Gastrocnemius medialis (tissue), 4 donors: ENCODE results near the gene UCHL3.

Experiments
- POLR2A ChIP-seq, 2 donors: fragments of 450-650 bp; IDR thresholded peaks; one replicate each; pipeline ENCODE4 v1.6.1; 2017; ENCODE audit warnings: antibody characterized with exemption in 2 of 2, mild to moderate bottlenecking in 2 of 2, moderate library complexity in 2 of 2
- TF ChIP-seq, protein P1 (sequence below), 5 experiments: fragments of 450-650 bp in 3 of 5; fragments of 200-600 bp in 2 of 5; sonication (generic) in 2 of 5; IDR thresholded peaks in 4 of 5; conservative IDR thresholded peaks in 1 of 5; 1 replicate in 4 of 5; 2 replicates in 1 of 5; pipeline ENCODE4 v1.5.1; 2016 to 2019; ENCODE audit warnings: antibody characterized with exemption in 5 of 5, mild to moderate bottlenecking in 3 of 5, moderate library complexity in 3 of 5

DNA sequence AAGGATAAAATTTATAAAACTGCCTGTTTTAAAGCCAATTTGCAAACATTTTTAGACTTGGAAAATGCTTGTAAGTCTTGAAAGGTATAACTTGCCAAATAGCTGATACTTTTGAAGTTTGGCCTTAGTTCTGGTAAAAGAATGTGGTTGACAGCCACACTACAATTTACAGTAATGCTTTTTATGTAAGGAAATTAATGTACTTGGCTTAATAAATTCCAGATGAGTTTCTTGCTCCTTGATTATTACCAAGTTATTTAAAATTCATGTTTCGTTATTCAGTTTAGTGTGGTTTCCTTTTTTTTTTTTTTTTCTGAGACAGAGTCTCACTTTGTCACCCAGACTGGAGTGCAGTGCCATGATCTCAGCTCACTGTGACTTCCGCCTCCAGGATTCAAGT lies 101.4 kb downstream of the UCHL3 start:
- TF ChIP-seq, protein P1, sequence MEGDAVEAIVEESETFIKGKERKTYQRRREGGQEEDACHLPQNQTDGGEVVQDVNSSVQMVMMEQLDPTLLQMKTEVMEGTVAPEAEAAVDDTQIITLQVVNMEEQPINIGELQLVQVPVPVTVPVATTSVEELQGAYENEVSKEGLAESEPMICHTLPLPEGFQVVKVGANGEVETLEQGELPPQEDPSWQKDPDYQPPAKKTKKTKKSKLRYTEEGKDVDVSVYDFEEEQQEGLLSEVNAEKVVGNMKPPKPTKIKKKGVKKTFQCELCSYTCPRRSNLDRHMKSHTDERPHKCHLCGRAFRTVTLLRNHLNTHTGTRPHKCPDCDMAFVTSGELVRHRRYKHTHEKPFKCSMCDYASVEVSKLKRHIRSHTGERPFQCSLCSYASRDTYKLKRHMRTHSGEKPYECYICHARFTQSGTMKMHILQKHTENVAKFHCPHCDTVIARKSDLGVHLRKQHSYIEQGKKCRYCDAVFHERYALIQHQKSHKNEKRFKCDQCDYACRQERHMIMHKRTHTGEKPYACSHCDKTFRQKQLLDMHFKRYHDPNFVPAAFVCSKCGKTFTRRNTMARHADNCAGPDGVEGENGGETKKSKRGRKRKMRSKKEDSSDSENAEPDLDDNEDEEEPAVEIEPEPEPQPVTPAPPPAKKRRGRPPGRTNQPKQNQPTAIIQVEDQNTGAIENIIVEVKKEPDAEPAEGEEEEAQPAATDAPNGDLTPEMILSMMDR (IDR thresholded peaks at IDR 0.05 in 4 of 5, conservative IDR thresholded peaks at IDR 0.05 in 1 of 5), result no peak
- no peak for TF ChIP-seq POLR2A (IDR thresholded peaks at IDR 0.05)
